Measurements from ENCODE around the gene TMUB1.

DNA sequence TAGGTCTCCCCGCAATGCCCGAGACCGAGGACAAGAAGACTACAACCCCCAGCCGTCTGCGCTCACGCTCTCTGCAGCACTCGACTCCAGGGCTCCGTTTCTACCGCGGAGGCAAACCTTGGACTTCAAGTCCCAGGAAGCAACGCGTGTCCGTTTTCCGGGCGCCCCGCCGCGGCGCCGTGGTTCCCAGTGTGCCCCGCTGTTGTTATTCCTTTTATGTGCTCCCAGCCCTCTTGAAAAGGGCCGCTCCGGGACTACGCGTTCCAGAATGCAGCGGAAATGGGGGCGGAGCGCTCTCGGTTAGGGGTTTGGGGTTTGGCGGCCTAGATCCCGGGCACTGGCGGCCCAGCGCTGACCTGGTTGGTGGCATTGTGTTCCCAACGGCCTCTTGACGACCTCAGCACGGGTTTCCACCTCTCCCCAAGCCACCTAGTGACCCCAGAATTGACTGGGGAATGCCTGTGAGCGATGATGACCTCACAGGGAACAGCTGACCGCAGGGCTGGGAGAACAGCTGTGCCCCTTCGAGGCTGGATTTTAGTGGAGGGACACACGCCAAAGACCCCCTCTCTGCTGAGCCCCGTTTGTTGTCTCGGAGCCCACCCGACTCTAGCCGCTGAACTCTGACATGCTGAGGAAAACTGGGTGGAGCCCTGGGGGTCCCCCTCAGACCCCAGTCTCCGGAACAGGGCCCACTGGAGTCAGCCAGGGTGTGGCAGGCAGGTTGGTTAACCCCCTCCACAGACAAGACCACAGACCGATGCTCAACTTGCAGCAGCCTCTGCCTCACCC lies 25.1 kb downstream of the TMUB1 start:
- TF ChIP-seq, protein P1, sequence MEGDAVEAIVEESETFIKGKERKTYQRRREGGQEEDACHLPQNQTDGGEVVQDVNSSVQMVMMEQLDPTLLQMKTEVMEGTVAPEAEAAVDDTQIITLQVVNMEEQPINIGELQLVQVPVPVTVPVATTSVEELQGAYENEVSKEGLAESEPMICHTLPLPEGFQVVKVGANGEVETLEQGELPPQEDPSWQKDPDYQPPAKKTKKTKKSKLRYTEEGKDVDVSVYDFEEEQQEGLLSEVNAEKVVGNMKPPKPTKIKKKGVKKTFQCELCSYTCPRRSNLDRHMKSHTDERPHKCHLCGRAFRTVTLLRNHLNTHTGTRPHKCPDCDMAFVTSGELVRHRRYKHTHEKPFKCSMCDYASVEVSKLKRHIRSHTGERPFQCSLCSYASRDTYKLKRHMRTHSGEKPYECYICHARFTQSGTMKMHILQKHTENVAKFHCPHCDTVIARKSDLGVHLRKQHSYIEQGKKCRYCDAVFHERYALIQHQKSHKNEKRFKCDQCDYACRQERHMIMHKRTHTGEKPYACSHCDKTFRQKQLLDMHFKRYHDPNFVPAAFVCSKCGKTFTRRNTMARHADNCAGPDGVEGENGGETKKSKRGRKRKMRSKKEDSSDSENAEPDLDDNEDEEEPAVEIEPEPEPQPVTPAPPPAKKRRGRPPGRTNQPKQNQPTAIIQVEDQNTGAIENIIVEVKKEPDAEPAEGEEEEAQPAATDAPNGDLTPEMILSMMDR (IDR thresholded peaks at IDR 0.05; ENCODE audit: low read length): no peak
- TF ChIP-seq EZH2 (optimal IDR thresholded peaks at IDR 0.05; ENCODE audit: low read depth, low read length) (no peak), EZH2phosphoT487 (IDR thresholded peaks at IDR 0.05; ENCODE audit: low read length) (no peak)

Data from MM.1S (cell line).